Common myeloid progenitor, CD34-positive (primary cell): ENCODE results near the gene PTX4. TPM values are rescaled to one million over a fixed set of nuclear protein-coding genes. Genes with fewer than 3 reads are reported as not detected.

Source experiments
- CTCF ChIA-PET: fragments of 350-600 bp; sonication (Branson Sonifier 250); formaldehyde crosslinking; loops from one replicate; lab custom pipeline; 2021; ENCODE audit warnings: antibody characterized with exemption; lab: Charles Lee
- POLR2A ChIA-PET: fragments of 350-600 bp; sonication (Branson Sonifier 250); formaldehyde crosslinking; loops from one replicate; lab custom pipeline; 2021; ENCODE audit warnings: antibody characterized with exemption; lab: Charles Lee
- DNase-seq, 3 donors: peaks; one replicate each; pipeline versions ENCODE4 v3.0.0 to v3.0.0-alpha.2; 2013
- H3K27ac ChIP-seq, 2 experiments: 1 replicate in 1 of 2; 2 replicates in 1 of 2; pipeline ENCODE4 v1.7.0; 2013; ENCODE audit warnings: inconsistent platforms in 2 of 2, low read length in 2 of 2, mild to moderate bottlenecking in 2 of 2, low read depth in 1 of 2, moderate library complexity in 1 of 2; ENCODE audit not compliant: severe bottlenecking in 2 of 2, insufficient read depth in 1 of 2, poor library complexity in 1 of 2
- H3K27me3 ChIP-seq, 5 experiments: replicated peaks in 2 of 5; 1 replicate in 3 of 5; 2 replicates in 2 of 5; pipeline versions ENCODE4 v1.6.1 to v1.7.0; 2013; ENCODE audit warnings: low read length in 4 of 5, mild to moderate bottlenecking in 2 of 5, moderate library complexity in 2 of 5, inconsistent platforms in 1 of 5; ENCODE audit not compliant: insufficient read depth in 5 of 5, control insufficient read depth in 4 of 5
- H3K36me3 ChIP-seq, 4 experiments: 1 replicate in 2 of 4; 2 replicates in 2 of 4; pipeline versions ENCODE4 v1.6.1 to v1.7.0; 2013; ENCODE audit warnings: low read length in 3 of 4, control low read depth in 1 of 4, mild to moderate bottlenecking in 1 of 4; ENCODE audit not compliant: control insufficient read depth in 4 of 4, insufficient read depth in 4 of 4
- H3K4me1 ChIP-seq, 4 experiments: 1 replicate in 3 of 4; 2 replicates in 1 of 4; pipeline versions ENCODE4 v1.6.1 to v1.7.1; 2013; ENCODE audit warnings: low read length in 3 of 4, mild to moderate bottlenecking in 3 of 4, control low read depth in 1 of 4, inconsistent platforms in 1 of 4, moderate library complexity in 1 of 4; ENCODE audit not compliant: control insufficient read depth in 4 of 4, insufficient read depth in 4 of 4; ENCODE audit errors: control extremely low read depth in 1 of 4
- H3K4me3 ChIP-seq, 7 experiments: 1 replicate in 4 of 7; 2 replicates in 3 of 7; pipeline versions ENCODE4 v1.5.1 to v1.7.0; 2013; ENCODE audit warnings: mild to moderate bottlenecking in 7 of 7, low read length in 6 of 7, moderate library complexity in 6 of 7, inconsistent platforms in 2 of 7, low read depth in 2 of 7, control low read depth in 1 of 7; ENCODE audit not compliant: insufficient read depth in 4 of 7, control insufficient read depth in 1 of 7; ENCODE audit errors: extremely low read depth in 1 of 7
- H3K9me3 ChIP-seq, 5 experiments: 1 replicate in 4 of 5; 2 replicates in 1 of 5; pipeline versions ENCODE4 v1.6.1 to v1.7.1; 2013; ENCODE audit warnings: low read length in 4 of 5, mild to moderate bottlenecking in 2 of 5, inconsistent platforms in 1 of 5, low read depth in 1 of 5, moderate library complexity in 1 of 5; ENCODE audit not compliant: control insufficient read depth in 4 of 5, insufficient read depth in 2 of 5; ENCODE audit errors: control extremely low read depth in 1 of 5
- WGBS: methylation state at CpG from one replicate; pipeline ENCODE4 v1.1.5; 2013; ENCODE audit not compliant: insufficient coverage; 5-methylcytosine and 5-hydroxymethylcytosine counted together
- polyA plus RNA-seq: library from polyadenylated mRNA; unstranded; fragments of 120-200 nt; gene quantifications from one replicate; pipeline ENCODE4 v1.2.1, GENCODE V29; 2013

Gene PTX4, protein sequence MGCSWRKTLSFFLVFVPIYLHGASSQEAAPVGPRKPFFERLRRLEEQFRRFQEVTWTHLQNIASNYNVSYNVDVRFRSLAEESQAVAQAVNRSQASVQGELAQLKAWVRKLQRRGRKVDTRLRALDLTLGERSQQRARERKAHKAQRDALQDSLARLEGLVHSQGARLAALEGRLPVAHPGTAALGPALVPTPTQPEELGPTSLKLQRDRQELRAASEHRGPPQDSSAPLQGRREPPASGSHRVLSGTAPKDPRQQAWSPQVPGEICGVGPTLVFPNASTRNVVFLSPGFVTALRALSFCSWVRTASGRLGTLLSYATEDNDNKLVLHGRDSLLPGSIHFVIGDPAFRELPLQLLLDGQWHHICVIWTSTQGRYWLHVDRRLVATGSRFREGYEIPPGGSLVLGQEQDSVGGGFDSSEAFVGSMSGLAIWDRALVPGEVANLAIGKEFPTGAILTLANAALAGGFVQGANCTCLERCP
- 0.03 TPM for polyA plus RNA-seq

DNA sequence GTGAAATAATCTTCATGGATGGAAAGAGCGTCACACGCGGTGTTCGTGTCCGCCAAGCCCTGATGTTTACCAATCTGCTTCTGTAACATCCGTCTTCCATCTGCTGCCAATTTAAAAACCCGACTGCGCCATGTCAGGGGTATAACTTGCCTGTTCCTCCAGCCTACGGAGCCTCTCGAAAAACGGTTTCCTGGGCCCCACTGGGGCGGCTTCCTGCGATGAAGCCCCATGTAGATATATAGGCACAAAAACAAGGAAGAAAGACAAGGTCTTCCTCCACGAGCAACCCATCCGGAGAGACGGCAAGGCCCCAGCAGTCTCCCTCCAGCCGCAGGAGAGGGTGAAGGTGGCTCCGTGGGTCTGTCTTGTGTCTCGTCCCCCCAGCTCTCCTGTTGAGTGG is at the start of gene PTX4:
TSS of gene PTX4 (minus strand) at position 326 of the 400 bp plus-strand sequence. CDS start at position 291, 35 bp downstream.
- WGBS, result 61% methylated on average over 19 of the region's 19 CpGs
- ChIA-PET CTCF (no interaction called here), POLR2A (no interaction called here)
- H3K4me3 ChIP-seq, result no peak within 1 kb of the TSS
- peaks cover 2 to 16% (median 12%) of the 10 kb centered on the region in 4 experiments for H3K4me1 ChIP-seq
- no peaks in the 10 kb centered on the region for H3K9me3 ChIP-seq
- DNase-seq, result no peak
- no peaks in the 10 kb centered on the region for H3K27me3 ChIP-seq
- no peaks in the 10 kb centered on the region for H3K36me3 ChIP-seq
- H3K27ac ChIP-seq, result no peak within 1 kb of the TSS

DNA sequence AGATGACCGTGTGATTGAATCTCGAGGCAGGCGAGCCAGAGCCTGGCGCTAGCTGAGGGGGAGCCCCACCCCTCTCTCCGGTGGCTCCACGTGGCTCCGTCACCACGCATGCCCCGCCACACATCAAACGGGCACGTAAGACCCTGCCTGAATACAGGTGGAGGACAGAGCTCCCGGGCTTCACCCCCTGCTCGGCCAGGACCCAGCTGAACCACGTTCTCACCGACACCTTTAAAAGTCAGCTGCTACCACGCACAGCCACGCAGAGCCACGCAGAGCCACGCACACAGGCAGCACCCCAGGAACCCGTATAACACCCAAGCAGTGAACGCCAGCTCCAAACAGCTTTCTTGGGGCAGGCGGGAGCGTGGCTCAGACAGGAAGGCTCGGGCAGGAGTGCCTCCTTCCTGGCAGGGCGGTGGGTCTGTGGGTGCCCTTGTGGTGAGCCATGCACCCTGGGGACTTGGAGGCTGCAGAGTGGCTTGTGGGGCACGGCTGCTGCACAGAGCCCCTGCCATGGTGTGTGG is 49.1 kb upstream of the PTX4 start:
- no peaks in the 10 kb centered on the region for H3K9me3 ChIP-seq
- DNase-seq, result peak in 2 of 3 donors; percentile 49 to 58
- H3K27ac ChIP-seq, result no peak overlapping the region
- POLR2A ChIA-PET, result no interaction called here
- H3K36me3 ChIP-seq, result peaks cover 3 to 42% (median 9%) of the 10 kb centered on the region in 4 experiments
- CTCF ChIA-PET, result interaction anchor here (0.6 to 2.9 kb wide), 14 partner anchors 8 to 175 kb away, joined by 3 to 14 read pairs (median 4); partner anchors contain the start of gene UQCC4
- WGBS, result 56% methylated on average over 20 of the region's 26 CpGs
- no peaks in the 10 kb centered on the region for H3K27me3 ChIP-seq
- peak overlapping the region in 2 of 7 experiments; percentile 3 to 9 for H3K4me3 ChIP-seq
- H3K4me1 ChIP-seq, result peaks cover 6 to 67% (median 59%) of the 10 kb centered on the region in 4 experiments

DNA sequence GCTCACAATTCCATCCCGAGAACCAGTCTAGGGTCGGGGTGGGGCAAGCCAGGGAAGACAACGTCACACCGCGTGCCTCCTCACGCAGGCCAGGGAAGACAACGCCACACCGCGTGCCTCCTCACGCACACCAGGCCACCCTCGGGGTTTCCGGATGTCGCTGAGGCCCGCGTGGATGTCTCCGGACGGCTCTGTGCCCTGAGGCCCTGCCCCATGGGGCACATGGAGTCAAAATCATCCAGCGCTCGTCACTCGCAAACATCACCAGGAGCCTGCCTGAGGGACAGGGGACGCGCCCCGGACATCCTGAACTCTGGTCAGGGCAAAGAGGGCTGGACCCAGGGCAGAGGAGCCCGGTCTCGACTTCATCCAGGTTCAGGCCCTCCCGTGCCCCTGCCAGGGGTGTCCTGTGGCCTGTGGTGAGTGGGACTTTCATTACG is 48.4 kb upstream of the PTX4 start:
- no peaks in the 10 kb centered on the region for H3K27me3 ChIP-seq
- no peak overlapping the region for H3K27ac ChIP-seq
- ChIA-PET CTCF (interaction anchor here (1.4 to 2.9 kb wide), 3 partner anchors 8 to 108 kb away, joined by 3 to 14 read pairs (median 7); no protein-coding TSS in a partner anchor), POLR2A (no interaction called here)
- WGBS, result 92% methylated on average over 27 of the region's 27 CpGs
- H3K4me3 ChIP-seq, result no peak overlapping the region
- DNase-seq, result no peak
- peaks cover 6 to 65% (median 53%) of the 10 kb centered on the region in 4 experiments for H3K4me1 ChIP-seq
- H3K36me3 ChIP-seq, result peaks cover 3 to 39% (median 9%) of the 10 kb centered on the region in 4 experiments
- H3K9me3 ChIP-seq, result no peaks in the 10 kb centered on the region

DNA sequence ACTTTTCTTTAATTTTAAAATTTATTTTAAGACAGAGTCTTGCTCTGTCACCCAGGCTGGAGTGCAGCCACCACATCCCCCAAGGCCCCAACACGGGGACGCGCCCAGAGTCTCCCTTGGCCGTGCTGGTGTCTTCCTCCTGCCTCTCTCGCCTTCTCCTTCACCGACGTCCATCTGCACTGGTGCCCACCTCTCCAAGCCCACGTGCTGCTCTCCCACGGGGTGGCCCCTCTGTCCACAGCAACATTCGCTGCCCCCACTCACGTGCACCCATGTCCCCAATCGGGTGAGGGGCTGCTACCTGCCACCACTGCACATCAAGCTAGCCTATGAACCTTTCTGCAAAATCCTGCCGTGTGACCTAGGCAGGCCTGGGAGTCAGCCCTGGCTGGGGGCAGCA is 47.9 kb upstream of the PTX4 start:
- no peak overlapping the region for H3K27ac ChIP-seq
- DNase-seq, result peak in 1 of 3 donors; percentile 12
- no peaks in the 10 kb centered on the region for H3K9me3 ChIP-seq
- H3K36me3 ChIP-seq, result peaks cover 3 to 34% (median 9%) of the 10 kb centered on the region in 4 experiments
- no peaks in the 10 kb centered on the region for H3K27me3 ChIP-seq
- POLR2A ChIA-PET, result no interaction called here
- peaks cover 6 to 65% (median 53%) of the 10 kb centered on the region in 4 experiments for H3K4me1 ChIP-seq
- 46% methylated on average over 12 of the region's 13 CpGs for WGBS
- no peak overlapping the region for H3K4me3 ChIP-seq
- CTCF ChIA-PET, result interaction anchor here (1.1 kb wide), 1 partner anchor 108 kb away, joined by 3 read pairs; no protein-coding TSS in a partner anchor

DNA sequence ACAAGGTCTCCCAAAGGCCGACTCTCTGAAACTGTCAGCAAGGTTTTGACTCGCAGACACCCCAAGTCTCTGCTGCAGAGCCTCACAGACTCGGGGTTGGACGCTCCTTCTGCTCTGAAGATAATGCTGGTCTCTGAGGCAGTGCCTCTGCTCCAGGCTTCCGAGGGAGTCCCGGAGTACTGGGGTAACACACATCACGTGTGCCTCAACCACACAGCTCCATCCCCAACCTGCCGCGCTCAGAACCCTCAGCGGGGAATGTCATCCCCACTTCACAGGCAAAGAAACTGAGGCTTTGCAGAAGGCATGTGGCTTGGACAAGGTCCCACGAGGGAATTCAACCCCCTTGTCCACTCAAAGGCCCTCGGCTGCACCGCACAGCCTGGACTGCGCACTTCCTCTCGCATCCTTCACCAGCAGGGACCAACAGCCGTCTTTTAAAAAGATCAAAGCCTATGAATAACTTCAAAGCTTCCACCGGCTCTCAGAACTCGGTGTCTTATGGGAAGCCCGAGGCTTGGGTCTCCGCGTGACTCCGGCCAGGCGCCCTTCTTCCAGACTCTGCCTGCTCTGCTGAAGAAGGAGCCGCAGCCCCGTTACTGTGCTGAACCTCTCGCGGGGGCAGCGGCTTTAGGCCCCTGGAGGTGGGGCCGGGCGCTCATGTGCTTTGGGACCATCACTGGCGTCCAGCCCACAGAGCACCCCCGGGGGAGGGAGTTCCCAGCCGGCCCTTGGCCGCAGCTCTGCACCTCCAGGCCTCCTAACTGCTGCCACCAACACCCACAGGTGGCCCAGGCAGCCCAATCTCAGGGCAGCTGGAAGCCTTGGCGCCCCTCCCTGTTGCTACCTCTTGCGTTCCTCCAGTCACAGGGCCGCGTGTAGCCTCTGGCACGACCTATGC is 46.9 kb upstream of the PTX4 start:
- ChIA-PET POLR2A (no interaction called here), CTCF (interaction anchor here (1.1 kb wide), 1 partner anchor 107 kb away, joined by 3 read pairs; no protein-coding TSS in a partner anchor)
- Histone ChIP-seq H3K36me3 (peaks cover 3 to 27% (median 9%) of the 10 kb centered on the region in 4 experiments), H3K4me1 (peaks cover 6 to 65% (median 53%) of the 10 kb centered on the region in 4 experiments), H3K27me3 (no peaks in the 10 kb centered on the region), H3K27ac (no peak overlapping the region), H3K4me3 (peak overlapping the region in 5 of 7 experiments; percentile 40 to 80 (median 66)), H3K9me3 (no peaks in the 10 kb centered on the region)
- WGBS, result 71% methylated on average over 34 of the region's 39 CpGs
- DNase-seq, result peak in 2 of 3 donors; percentile 41 to 56
